Fibroblast of lung (primary cell): ENCODE measurements around the gene RALGAPB. TPM values are rescaled to one million over a fixed set of nuclear protein-coding genes. Genes with fewer than 3 reads are reported as not detected.

Experiments
- DNase-seq, 2 donors: peaks; one replicate each; pipeline versions ENCODE4 v3.0.0 to v3.0.0-alpha.2; 2010; ENCODE audit warnings: low read depth in 2 of 2
- H2AFZ ChIP-seq: 2 replicates; pipeline ENCODE4 v1.5.1; 2012; ENCODE audit warnings: low read length, control low read depth, inconsistent platforms
- H3K27ac ChIP-seq: 2 replicates; pipeline ENCODE4 v1.5.1; 2011; ENCODE audit warnings: low read length, control low read depth; ENCODE audit not compliant: insufficient read depth
- H3K27me3 ChIP-seq: 2 replicates; pipeline ENCODE4 v1.5.1; 2011; ENCODE audit warnings: mild to moderate bottlenecking, low read length; ENCODE audit not compliant: control insufficient read depth, insufficient read depth
- H3K36me3 ChIP-seq: 2 replicates; pipeline ENCODE4 v1.5.1; 2011; ENCODE audit warnings: low read length; ENCODE audit not compliant: control insufficient read depth, insufficient read depth
- H3K4me1 ChIP-seq: 2 replicates; pipeline ENCODE4 v1.5.1; 2011; ENCODE audit warnings: low read length; ENCODE audit not compliant: control insufficient read depth, insufficient read depth; ENCODE audit errors: extremely low read depth
- H3K4me2 ChIP-seq: 2 replicates; pipeline ENCODE4 v1.5.1; 2011; ENCODE audit warnings: low read length, control low read depth; ENCODE audit not compliant: insufficient read depth; ENCODE audit errors: extremely low read depth
- H3K4me3 ChIP-seq, 4 experiments: fragments of 200-600 bp in 1 of 4; sonication (generic) in 1 of 4; replicated peaks in 1 of 4; 2 replicates each; pipeline ENCODE4 v1.5.1; 2011 to 2016; ENCODE audit warnings: low read length in 4 of 4, low read depth in 3 of 4, mild to moderate bottlenecking in 3 of 4, control low read depth in 2 of 4, inconsistent platforms in 1 of 4, mixed read lengths in 1 of 4; ENCODE audit not compliant: insufficient read depth in 1 of 4; ENCODE audit errors: control extremely low read depth in 1 of 4
- H3K79me2 ChIP-seq: 2 replicates; pipeline ENCODE4 v1.5.1; 2012; ENCODE audit warnings: mild to moderate bottlenecking, low read length, inconsistent platforms; ENCODE audit not compliant: control insufficient read depth, insufficient read depth
- H3K9ac ChIP-seq: 2 replicates; pipeline ENCODE4 v1.5.1; 2011; ENCODE audit warnings: mild to moderate bottlenecking, low read length, control low read depth; ENCODE audit not compliant: insufficient read depth
- H3K9me3 ChIP-seq: 2 replicates; pipeline ENCODE4 v1.5.1; 2012; ENCODE audit warnings: low read depth, low read length; ENCODE audit not compliant: control insufficient read depth, insufficient read depth
- H4K20me1 ChIP-seq: 2 replicates; pipeline ENCODE4 v1.5.1; 2011; ENCODE audit warnings: low read length; ENCODE audit not compliant: control insufficient read depth, insufficient read depth; ENCODE audit errors: extremely low read depth
- CTCF ChIP-seq, 2 donors: IDR thresholded peaks in 1 of 2; conservative IDR thresholded peaks in 1 of 2; 1 replicate in 1 of 2; 2 replicates in 1 of 2; pipeline ENCODE4 v1.5.1; 2011 to 2012; ENCODE audit warnings: low read length in 2 of 2, control low read depth in 1 of 2, inconsistent platforms in 1 of 2, low read depth in 1 of 2, mild to moderate bottlenecking in 1 of 2
- EZH2 ChIP-seq: IDR thresholded peaks from 2 replicates; pipeline ENCODE4 v1.5.1; 2012; ENCODE audit warnings: low read length, control low read depth, mild to moderate bottlenecking; ENCODE audit errors: missing control alignments
- polyA plus RNA-seq, 2 donors: library from polyadenylated mRNA; depleted of rRNA in 1 of 2; stranded (reverse) in 1 of 2; unstranded in 1 of 2; fragments of >200 nt; gene quantifications; 2 replicates each; pipeline ENCODE4 v1.2.1, GENCODE V29; 2011 to 2012; ENCODE audit warnings: missing spikeins in 1 of 2
- total RNA-seq: library from RNA; depleted of rRNA; stranded (reverse); fragments of >200 nt; gene quantifications from 2 replicates; pipeline ENCODE4 v1.2.1, GENCODE V29; 2014

Gene RALGAPB
- total and polyA plus RNA-seq, 2 donors (not counting 1 experiment from before 2014, with no cell fraction given) = 19.5 to 31.4 TPM

GRCh38 chr20:38625896-38626295 is 153.3 kb downstream of the RALGAPB start:
- H3K4me2 ChIP-seq = no peak overlapping the region
- no peaks in the 10 kb centered on the region for H3K9me3 ChIP-seq
- no peak overlapping the region for H2AFZ ChIP-seq
- no peak for DNase-seq
- TF ChIP-seq CTCF (conservative IDR thresholded peaks at IDR 0.05 in 1 of 2, IDR thresholded peaks at IDR 0.05 in 1 of 2; ENCODE audit: low read depth in 1 of 2, low read length in 2 of 2) (no peak), EZH2 (no peak)
- H3K4me1 ChIP-seq = no peaks in the 10 kb centered on the region
- no peak overlapping the region for H3K9ac ChIP-seq
- no peak overlapping the region for H3K27ac ChIP-seq
- H3K36me3 ChIP-seq = no peaks in the 10 kb centered on the region
- H4K20me1 ChIP-seq = no peaks in the 10 kb centered on the region
- H3K27me3 ChIP-seq = peaks cover 5% of the 10 kb centered on the region
- H3K4me3 ChIP-seq = no peak overlapping the region
- H3K79me2 ChIP-seq = no peaks in the 10 kb centered on the region

- TF ChIP-seq CTCF (conservative IDR thresholded peaks at IDR 0.05 in 1 of 2, IDR thresholded peaks at IDR 0.05 in 1 of 2; ENCODE audit: low read depth in 1 of 2, low read length in 2 of 2) = no peak
- TF ChIP-seq EZH2 = no peak
- Histone ChIP-seq H3K4me1 (no peaks in the 10 kb centered on the region), H3K27me3 (no peaks in the 10 kb centered on the region), H3K79me2 (no peaks in the 10 kb centered on the region), H3K36me3 (no peaks in the 10 kb centered on the region), H3K9ac (no peak overlapping the region), H2AFZ (no peak overlapping the region), H3K27ac (no peak overlapping the region), H4K20me1 (no peaks in the 10 kb centered on the region), H3K4me2 (no peak overlapping the region), H3K4me3 (no peak overlapping the region), H3K9me3 (no peaks in the 10 kb centered on the region)
- no peak for DNase-seq
Measured at GRCh38 chr20:38626921-38627659, 154.4 kb downstream of the RALGAPB start.

Other genes with a start within 250 kb of the RALGAPB start
- 2.8 and 3.1 TPM in 2 replicates for gene KIAA1755, start 212.1 kb upstream of the RALGAPB start, total RNA-seq
- 0.60 and 1.4 TPM in 2 replicates for gene KIAA1755, start 212.1 kb upstream of the RALGAPB start, polyA plus RNA-seq
- not detected in 2 replicates for gene BPI, start 168.7 kb upstream of the RALGAPB start, total RNA-seq
- 0.10 TPM in 1 of 2 replicates, not detected in the other for gene BPI, start 168.7 kb upstream of the RALGAPB start, polyA plus RNA-seq
- under 0.01 and 0.17 TPM in 2 replicates for gene LBP, start 126.4 kb upstream of the RALGAPB start, total RNA-seq
- 0.08 TPM in 1 of 2 replicates, not detected in the other for gene LBP, start 126.4 kb upstream of the RALGAPB start, polyA plus RNA-seq
- 5.4 and 10.6 TPM in 2 replicates for gene SNHG17, start 37.5 kb upstream of the RALGAPB start, total RNA-seq
- gene SNHG17, start 37.5 kb upstream of the RALGAPB start, polyA plus RNA-seq = 15.0 and 50.2 TPM in 2 replicates
- gene ADIG, start 108.4 kb downstream of the RALGAPB start, total RNA-seq = not detected in 2 replicates
- gene ADIG, start 108.4 kb downstream of the RALGAPB start, polyA plus RNA-seq = not detected in 2 replicates
- gene ARHGAP40, start 129.0 kb downstream of the RALGAPB start, total RNA-seq = not detected in 2 replicates
- not detected in 2 replicates for gene ARHGAP40, start 129.0 kb downstream of the RALGAPB start, polyA plus RNA-seq